HG03571 (cell line): ENCODE results near the gene P2RX7.
"Not testable (repeated sequence)": the region's sequence is repeated elsewhere in the genome, so short reads cannot be mapped to it uniquely, and the experiment has no call there.

Experiments
- ATAC-seq: cut with Tn5 transposase; IDR thresholded peaks from one replicate; pipeline ENCODE4 v1.9.1; 2021; ENCODE audit not compliant: unreplicated experiment

The P2RX7 gene

GRCh38 chr12:121133838-121134237 lies 1.2 kb downstream of the P2RX7 start:
- ATAC-seq: no peak

DNA sequence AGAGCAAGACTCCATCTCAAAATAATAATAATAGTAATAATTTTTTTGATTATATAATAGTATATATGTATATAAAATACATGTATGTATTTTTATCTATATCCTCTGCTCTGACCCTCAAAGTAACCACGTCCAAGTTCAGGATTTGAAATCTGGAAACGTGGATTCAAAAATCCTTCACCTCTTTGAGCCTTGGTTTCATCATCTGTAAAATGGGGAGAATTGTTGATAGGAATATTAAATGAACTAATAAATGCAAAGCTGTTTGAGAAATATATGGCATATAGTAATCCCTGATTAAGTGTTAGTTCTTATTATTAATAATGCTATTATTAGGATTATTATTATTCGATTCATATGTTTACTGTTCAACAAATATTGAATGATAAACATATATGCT lies 2.6 kb downstream of the P2RX7 start:
- ATAC-seq: no peak

GRCh38 chr12:121137512-121137911 lies 4.8 kb downstream of the P2RX7 start:
- no peak for ATAC-seq

DNA sequence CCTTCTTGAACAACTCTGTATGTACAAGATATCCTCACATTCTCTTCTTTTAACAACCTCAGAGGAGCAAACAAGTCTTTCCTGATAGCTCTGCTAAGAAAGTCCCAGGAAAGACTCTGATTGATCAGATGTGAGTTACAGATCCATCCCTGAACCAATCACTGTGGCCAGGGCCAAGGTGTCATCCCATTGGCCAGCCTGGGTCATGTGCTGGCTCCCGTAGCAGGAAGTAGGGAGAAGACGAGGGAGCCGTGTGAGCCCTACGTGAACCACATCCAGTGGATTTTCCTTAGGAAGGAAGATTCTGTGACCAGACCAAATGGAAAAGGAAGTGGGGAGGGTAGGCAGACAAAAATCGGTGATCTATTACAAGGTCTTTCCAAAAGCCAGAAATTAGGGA lies 5.6 kb downstream of the P2RX7 start:
- no peak for ATAC-seq

DNA sequence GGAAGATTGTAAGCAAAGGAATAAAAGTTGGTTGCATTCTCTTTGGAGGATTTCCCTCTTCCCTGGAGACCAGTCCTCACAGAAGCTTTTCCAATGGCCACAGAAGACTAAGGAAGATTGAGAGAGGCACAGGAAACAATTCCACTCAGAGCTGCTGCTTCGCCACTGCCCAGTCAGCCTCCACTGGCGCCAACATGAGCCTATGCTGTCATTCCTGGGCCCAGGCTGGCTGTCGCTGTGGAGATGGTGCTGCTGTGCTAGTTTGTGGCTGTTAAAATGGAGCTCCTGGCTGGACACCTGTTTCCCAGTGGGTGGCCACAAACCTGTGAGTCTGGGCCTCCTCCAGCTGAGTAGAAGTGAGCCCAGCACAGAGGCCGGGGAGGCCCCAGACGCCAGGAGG lies 6.6 kb downstream of the P2RX7 start:
- ATAC-seq: no peak

DNA sequence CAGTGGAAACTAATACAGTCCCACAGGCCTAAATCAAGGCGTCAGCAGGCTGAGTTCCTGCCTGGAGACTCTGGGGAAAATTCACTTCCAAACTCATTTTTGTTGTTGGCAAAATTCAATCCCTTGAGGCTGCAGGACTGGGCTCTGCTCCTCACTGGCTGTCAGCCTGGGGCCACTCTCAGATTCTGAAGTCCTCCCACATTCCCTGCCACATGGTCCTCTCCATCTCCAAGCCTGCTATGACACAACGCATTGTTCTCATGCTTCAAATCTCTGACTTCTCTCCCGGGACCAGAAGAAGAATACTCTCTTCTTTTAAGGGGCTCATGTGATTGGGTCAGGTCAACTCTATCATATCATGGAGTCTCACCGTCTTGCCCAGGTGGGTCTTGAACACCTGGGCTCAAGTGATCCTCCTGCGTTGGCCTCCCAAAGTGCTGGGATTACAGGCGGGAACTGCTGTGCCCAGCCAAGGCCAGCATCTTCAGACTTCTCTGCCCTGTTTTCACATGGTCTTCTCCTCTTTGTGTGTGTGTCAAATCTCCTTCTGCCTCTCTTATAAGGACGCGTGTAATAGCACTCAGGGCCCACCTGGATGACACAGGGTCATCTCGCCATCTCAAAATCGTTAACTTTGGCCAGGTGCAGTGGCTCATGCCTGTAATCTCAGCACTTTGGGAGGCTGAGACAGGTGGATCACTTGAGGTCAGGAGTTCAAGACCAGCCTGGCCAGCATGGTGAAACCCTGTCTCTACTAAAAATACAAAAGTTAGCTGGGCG lies 9.7 kb downstream of the P2RX7 start:
- no peak for ATAC-seq

DNA sequence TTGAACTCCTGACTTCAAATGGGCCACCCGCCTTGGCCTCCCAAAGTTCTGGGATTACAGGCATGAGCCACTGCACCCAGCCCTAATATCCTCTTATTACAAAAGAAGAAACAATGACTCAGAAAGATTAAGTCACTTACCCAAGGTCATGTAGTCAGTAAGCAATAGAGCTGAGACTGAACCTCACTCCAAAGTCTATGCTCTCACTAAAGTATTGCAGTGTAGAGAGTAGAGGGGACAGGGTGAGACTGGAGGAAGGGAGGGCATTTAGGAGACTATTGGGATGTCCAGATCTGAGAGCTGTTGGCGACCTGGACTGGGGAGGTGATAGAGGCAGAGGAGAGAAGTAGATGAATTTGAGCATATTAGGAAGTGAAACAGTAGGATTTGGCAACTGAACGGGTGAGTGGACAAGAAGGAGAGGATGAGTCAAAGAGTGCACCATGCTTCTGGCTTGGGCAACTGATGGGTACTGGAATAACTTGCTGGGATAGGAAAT lies 11.8 kb downstream of the P2RX7 start:
- no peak for ATAC-seq

DNA sequence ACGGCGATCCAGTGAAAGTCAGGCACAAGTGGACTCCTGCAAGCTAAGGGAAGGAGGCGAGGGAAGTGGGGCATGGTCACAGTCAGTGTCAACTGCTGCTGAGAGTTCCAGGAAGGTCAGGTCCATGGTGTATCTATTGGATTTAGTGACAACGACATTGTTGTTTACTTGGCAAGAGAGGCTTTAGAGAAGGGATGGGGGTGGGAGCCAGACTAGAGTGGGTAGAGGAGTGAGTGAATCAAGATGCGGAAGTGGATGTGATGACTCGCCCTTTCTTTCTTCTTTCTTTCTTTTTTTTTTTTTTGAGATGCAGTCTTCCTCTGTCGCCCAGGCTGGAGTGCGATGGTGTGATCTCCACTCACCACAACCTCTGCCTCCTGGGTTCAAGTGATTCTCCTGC lies 12.5 kb downstream of the P2RX7 start:
- ATAC-seq: no peak

DNA sequence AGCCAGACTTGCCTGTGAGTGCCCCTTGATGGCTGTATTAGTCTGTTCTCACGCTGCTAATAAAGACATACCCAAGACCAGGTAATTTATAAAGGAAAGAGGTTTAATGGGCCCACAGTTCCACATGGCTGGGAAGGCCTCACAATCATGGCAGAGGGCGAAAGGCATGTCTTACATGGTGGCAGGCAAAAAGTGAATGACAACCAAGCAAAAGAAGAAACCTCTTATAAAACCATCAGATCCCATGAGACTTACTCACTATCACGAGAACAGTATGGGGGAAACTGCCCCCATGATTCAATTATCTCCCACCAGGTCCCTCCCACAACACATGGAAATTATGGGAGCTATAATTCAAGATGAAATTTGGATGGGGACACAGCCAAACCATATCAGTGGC lies 16.6 kb downstream of the P2RX7 start:
- ATAC-seq: not testable (repeated sequence)

GRCh38 chr12:121154793-121155375 lies 22.2 kb downstream of the P2RX7 start:
- no peak for ATAC-seq

DNA sequence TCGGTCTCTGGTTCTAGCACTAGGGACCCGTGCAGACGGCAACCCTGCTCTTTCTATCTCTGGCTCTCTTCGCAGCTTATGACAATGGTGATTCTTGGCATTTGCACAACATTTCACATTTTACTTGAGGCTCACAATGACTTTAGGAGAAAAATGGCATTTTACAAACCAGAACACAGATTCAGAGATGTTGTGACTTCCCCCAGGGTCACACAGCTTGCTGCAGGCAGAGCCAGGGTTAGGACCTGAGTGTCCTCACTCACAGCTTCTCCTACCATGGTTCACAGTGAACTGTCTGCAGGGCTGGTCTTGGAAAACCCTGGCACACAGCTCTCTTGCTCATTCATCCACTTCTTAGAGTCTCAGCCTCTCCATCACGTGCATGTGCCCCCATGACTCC lies 23.7 kb downstream of the P2RX7 start:
- no peak for ATAC-seq

DNA sequence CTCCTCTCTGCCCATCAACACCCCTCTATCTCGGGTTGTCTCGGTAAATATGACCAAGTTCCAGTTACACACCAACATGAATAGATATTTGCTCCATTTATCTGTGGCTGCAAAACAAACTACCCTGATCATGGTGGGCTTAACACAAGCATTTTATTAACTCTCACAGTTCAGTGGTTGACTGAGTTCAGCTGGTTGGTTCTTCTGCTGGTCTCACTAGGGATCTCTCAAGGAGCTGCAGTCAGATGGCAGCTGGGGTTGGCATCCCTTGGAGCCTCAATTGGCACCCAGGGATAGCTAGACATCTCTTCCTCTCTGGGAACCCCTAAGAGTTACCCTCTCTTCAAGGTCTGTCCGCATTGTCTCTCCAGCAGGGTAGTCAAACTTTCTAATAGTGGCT lies 25.4 kb downstream of the P2RX7 start:
- ATAC-seq: no peak

GRCh38 chr12:121158728-121159351 lies 26.2 kb downstream of the P2RX7 start:
- ATAC-seq: not testable (repeated sequence)

DNA sequence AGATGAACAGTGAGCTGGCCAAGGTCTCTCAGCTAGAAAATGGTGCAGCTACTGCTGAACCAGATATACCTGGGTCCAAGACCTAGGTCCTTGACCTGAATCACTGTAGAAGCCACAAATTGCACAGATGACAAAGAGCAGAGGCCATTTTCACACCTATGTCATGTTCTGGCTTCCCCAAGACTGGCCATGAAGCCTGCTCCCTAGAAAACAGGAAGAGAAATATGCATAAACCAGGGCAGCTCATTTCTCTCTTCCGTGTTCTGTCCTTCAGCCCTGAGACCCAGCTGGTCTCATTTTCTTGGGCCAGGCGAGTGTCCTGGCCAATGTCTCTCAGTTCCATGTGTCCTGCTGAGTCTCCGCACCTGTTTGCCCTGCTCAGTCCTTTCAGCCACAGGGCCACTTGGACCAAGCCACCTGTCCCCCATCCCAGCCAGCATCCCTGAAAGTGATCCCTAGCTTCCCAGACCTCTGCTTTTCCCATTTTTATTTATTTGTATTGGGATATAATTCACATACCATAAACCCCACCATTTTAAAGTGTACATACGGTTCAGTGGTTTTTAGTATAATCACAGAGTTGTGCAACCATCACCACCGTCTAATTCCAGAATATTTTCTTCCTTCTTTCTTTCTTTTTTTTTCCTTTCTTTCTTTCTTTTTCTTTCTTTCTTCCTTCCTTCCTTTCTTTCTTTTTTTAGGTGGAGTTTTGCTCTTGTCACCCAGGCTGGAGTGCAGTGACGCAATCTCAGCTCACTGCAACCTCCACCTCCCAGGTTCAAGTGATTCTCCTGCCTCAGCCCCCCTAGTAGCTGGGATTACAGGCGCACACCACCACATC lies 27.0 kb downstream of the P2RX7 start:
- no peak for ATAC-seq

- ATAC-seq: no peak
Measured at GRCh38 chr12:121162384-121162783, 29.7 kb downstream of the P2RX7 start.

DNA sequence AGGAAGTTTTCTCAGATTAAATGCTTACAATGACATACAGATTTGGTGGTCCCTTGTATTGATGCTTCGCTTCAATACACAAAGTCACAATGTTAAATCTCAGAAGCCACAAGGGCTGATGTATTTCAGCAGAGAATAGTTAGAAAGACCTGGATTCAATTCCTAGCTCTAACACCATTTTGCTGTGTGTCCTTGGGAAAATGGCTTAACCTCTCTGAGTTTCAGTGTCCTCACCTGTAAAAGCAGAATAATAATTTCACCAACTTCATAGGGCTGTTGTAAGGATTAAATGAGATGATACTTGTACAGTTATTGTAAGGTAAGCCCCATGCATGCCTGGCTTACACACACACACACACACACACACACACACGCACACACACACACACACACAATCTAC lies 30.3 kb downstream of the P2RX7 start:
- ATAC-seq: no peak

DNA sequence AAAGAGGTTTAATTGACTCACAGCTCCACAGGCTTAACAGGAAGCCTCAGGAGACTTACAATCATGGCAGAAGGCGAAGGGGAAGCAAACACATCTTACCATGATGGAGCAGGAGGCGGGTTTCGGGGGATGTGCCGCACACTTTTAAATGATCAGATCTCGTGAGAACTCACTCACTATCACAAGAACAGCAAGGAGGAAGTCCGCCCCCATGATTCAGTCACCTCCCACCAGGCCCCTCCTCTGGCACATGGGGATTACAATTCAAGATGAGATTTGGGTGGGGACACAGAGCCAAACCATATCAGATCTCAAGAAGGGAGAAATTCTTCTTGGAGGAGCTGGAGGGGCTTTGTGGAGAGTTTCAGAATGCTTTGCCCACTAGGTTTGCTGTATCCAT lies 32.2 kb downstream of the P2RX7 start:
- ATAC-seq: not testable (repeated sequence)

- no peak for ATAC-seq
Measured at GRCh38 chr12:121165316-121165715, 32.6 kb downstream of the P2RX7 start.

- no peak for ATAC-seq
Measured at GRCh38 chr12:121166356-121166755, 33.7 kb downstream of the P2RX7 start.

- no peak for ATAC-seq
Measured at GRCh38 chr12:121167232-121167820, 34.6 kb downstream of the P2RX7 start.

DNA sequence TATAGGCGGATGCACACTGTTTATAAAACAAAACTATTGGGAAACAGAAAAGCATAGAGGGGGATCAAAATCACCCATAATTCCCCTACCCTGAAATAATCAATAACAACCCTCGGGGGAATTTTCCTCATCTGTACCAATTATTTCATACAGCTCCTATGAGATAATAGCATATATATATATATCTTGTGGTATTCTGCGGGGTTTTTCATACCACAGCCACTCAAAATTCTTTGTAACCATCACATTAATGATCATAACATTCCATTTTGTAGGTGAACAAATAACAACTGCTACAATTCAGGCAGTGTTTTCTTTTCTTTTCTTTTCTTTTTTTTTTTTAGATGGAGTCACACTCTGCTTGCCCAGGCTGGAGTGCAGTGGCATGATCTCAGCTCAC lies 35.3 kb downstream of the P2RX7 start:
- no peak for ATAC-seq
